OCI-LY3 (cell line): ENCODE data around the gene B3GALT5.

Experiments
- CTCF ChIP-seq: fragments of 200-600, 300-600 bp; sonication (generic); IDR thresholded peaks from 2 replicates; pipeline ENCODE4 v1.5.1; 2014; ENCODE audit warnings: antibody characterized with exemption, low read length, low read depth
- EZH2phosphoT487 ChIP-seq: fragments of 200-600 bp; shearing (Covaris generic); IDR thresholded peaks from 2 replicates; pipeline ENCODE4 v1.6.1; 2018; ENCODE audit warnings: antibody characterized with exemption, mixed run types, low read depth

DNA sequence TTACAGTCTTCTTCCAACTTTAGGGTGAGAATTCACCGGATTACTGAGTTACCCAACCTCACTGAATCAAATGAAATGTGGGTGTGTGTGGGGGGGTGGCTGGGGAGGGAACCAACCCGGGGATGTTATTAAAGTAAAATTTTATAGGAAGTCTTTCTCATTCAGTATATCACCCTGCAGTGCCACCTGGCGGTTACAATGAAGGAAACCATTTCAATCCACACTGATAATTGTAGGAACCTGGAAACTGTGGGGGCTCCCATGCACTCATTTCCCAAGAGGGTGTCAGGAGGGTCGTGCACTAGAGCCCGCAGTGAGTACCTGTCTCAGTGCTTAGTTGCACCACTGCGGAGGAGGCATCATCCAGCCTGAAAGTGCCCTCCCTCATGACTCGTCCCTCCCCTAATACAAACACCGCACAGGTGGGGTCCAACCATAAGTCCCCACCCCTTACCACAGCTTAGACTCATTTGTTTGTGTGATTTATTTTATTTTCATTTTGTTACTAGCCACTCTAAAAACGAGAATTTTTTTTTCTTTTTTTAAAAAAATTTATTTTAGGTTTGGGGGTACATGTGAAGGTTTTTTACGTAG lies 103.2 kb downstream of the B3GALT5 start:
- TF ChIP-seq CTCF (peak; percentile 55), EZH2phosphoT487 (no peak)
